RWPE2 (cell line): ENCODE measurements around the gene CFAP52.
A peak's percentile ranks its signal among the peaks of the same experiment; 100 is the strongest.
"Not testable (repeated sequence)": the region's sequence is repeated elsewhere in the genome, so short reads cannot be mapped to it uniquely, and the experiment has no call there.

Experiments
- ATAC-seq: fragments of 200-7000 bp; cut with Tn5 transposase; 3 replicates; pipeline ENCODE4 v1.9.1; 2021; ENCODE audit warnings: low read depth
- DNase-seq: peaks from one replicate; pipeline ENCODE4 v3.0.0-alpha.2; 2020; ENCODE audit warnings: low spot score
- H3K27ac ChIP-seq: fragments of 450-650 bp; 2 replicates; pipeline ENCODE4 v1.5.1; 2017; ENCODE audit warnings: mild to moderate bottlenecking; ENCODE audit not compliant: poor library complexity, severe bottlenecking
- H3K27me3 ChIP-seq: fragments of 250-450 bp; sonication (Bioruptor Pico); 2 replicates; pipeline ENCODE4 v1.5.1; 2021; ENCODE audit warnings: mild to moderate bottlenecking, moderate library complexity; ENCODE audit not compliant: insufficient read depth, poor library complexity, severe bottlenecking
- H3K36me3 ChIP-seq: fragments of 250-450 bp; sonication (Bioruptor Pico); 2 replicates; pipeline ENCODE4 v1.5.1; 2020; ENCODE audit warnings: low read depth, mild to moderate bottlenecking, moderate library complexity
- H3K4me1 ChIP-seq: fragments of 250-450 bp; sonication (Bioruptor Pico); 2 replicates; pipeline ENCODE4 v1.5.1; 2021; ENCODE audit warnings: mild to moderate bottlenecking, moderate library complexity; ENCODE audit not compliant: insufficient read depth, poor library complexity, severe bottlenecking
- H3K4me3 ChIP-seq: fragments of 250-450 bp; sonication (Bioruptor Pico); 2 replicates; pipeline ENCODE4 v1.5.1; 2021; ENCODE audit warnings: mild to moderate bottlenecking, moderate library complexity; ENCODE audit not compliant: severe bottlenecking
- H3K9me3 ChIP-seq: fragments of 250-450 bp; sonication (Bioruptor Pico); 2 replicates; pipeline ENCODE4 v1.5.1; 2021; ENCODE audit warnings: mild to moderate bottlenecking, moderate library complexity; ENCODE audit not compliant: severe bottlenecking
- CTCF ChIP-seq: fragments of 450-650 bp; IDR thresholded peaks from one replicate; pipeline ENCODE4 v1.5.1; 2017; ENCODE audit warnings: mild to moderate bottlenecking, moderate library complexity; ENCODE audit not compliant: poor library complexity, severe bottlenecking

The CFAP52 gene

DNA sequence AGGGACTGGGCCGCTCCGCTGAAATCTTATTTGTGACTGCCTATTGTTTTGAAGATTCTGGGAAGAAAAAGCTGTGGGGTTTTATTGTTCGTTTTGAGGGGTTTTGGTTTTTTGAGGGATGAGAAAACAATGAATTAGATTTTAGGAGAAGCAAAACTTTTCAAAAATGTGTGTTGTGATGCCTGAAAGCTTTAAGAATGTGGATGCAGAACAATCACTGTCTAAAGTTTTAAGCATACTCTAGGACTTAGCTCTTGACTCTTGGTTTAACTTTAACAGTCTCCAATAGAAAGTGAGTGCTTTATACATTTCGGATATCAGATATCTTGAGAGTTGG is 899 bp downstream of the CFAP52 start:
- Histone ChIP-seq H3K4me1 (peaks cover 2% of the 10 kb centered on the region), H3K4me3 (no peak overlapping the region), H3K36me3 (0 out of 2 replicates have a peak, but pooled peaks cover 3% of the 10 kb centered on the region), H3K9me3 (no peaks in the 10 kb centered on the region), H3K27ac (no peak overlapping the region), H3K27me3 (no peaks in the 10 kb centered on the region)
- ATAC-seq (no peak), DNase-seq (no peak)
- peak; percentile 48 for TF ChIP-seq CTCF

GRCh38 chr17:9587969-9588656 is 11.7 kb downstream of the CFAP52 start:
- no peaks in the 10 kb centered on the region for H3K36me3 ChIP-seq
- DNase-seq (no peak), ATAC-seq (no peak)
- H3K27me3 ChIP-seq = no peaks in the 10 kb centered on the region
- no peak overlapping the region for H3K4me3 ChIP-seq
- H3K9me3 ChIP-seq = no peaks in the 10 kb centered on the region
- H3K27ac ChIP-seq = no peak overlapping the region
- H3K4me1 ChIP-seq = no peaks in the 10 kb centered on the region
- TF ChIP-seq CTCF = no peak

DNA sequence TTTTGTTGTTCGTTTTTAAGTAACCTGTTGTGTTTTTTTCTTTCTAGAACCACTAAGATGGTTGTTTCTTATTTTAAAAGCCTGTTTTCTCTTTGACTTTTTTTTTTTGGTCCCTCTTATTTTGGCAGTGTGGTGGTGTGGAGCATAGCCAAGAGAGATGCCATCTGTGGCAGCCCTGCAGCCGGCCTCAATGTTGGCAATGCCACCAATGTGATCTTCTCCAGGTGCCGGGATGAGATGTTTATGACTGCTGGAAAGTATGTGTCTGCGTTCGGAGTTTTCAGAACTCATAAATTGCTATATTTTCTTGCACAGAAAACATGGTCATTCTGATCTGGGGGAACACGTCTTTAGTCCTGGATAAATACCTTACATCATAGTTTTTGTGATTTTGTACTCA is 17.6 kb downstream of the CFAP52 start:
- H3K36me3 ChIP-seq = no peaks in the 10 kb centered on the region
- ATAC-seq (no peak), DNase-seq (no peak)
- no peaks in the 10 kb centered on the region for H3K9me3 ChIP-seq
- no peak overlapping the region for H3K4me3 ChIP-seq
- H3K27me3 ChIP-seq = no peaks in the 10 kb centered on the region
- TF ChIP-seq CTCF = no peak
- H3K27ac ChIP-seq = no peak overlapping the region
- no peaks in the 10 kb centered on the region for H3K4me1 ChIP-seq

DNA sequence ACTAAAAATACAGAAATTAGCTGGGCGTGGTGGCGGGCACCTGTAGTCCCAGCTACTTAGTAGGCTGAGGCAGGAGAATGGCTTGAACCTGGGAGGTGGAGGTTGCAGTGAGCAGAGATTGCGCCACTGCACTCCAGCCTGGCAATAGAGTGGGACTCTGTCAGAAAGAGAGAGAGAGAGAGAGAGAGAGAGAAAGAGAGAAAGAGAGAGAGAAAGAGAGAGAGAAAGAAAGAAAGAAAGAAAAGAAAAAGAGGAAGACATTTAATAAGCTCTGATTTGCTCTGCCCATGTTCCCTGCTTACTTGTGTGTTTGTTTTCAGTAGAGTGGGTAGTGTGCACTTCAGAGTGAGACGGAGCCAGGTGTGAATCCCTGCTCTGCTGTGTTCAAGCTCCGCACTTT is 21.2 kb downstream of the CFAP52 start:
- H3K4me3 ChIP-seq, H3K9me3 ChIP-seq, DNase-seq, H3K4me1 ChIP-seq, H3K27me3 ChIP-seq, H3K27ac ChIP-seq, ATAC-seq, H3K36me3 ChIP-seq: not testable (repeated sequence)

DNA sequence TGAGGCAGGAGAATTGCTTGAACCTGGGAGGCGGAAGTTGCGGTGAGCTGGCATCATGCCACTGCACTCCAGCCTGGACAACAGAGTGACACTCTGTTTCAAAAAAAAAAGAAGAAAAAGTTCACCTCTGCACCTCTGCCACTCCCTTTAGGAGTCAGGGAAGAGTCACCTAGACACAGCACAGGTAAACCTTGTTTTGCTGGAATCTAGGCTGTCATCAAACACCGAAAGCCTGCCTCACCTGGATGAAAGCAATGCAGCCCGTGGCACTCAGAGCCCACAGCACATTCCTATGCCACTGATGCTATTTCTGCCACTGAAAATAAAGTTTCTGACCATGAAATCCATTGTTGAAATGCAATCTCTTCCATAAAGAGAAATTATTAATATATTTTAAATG is 22.2 kb downstream of the CFAP52 start:
- DNase-seq (no peak), ATAC-seq (no peak)
- Histone ChIP-seq H3K36me3 (no peaks in the 10 kb centered on the region), H3K27ac (no peak overlapping the region), H3K4me3 (no peak overlapping the region), H3K9me3 (no peaks in the 10 kb centered on the region), H3K27me3 (no peaks in the 10 kb centered on the region), H3K4me1 (no peaks in the 10 kb centered on the region)
- no peak for TF ChIP-seq CTCF

GRCh38 chr17:9604583-9604982 is 28.1 kb downstream of the CFAP52 start:
- not testable (repeated sequence) for H3K36me3 ChIP-seq, H3K27ac ChIP-seq, H3K9me3 ChIP-seq, H3K27me3 ChIP-seq, H3K4me3 ChIP-seq, ATAC-seq, H3K4me1 ChIP-seq, DNase-seq
